ENCODE results near the gene UPF1. TPM values are rescaled to one million over a fixed set of nuclear protein-coding genes. Genes with fewer than 3 reads are reported as not detected.

Gene UPF1
- total RNA-seq, 1 donor from 2014 or later: 76.5 TPM

GRCh38 chr19:18860725-18861124, 29.0 kb downstream of the UPF1 start:
- DNase-seq (ENCODE audit: extremely low spot score, unreplicated experiment): no peak
- H3K4me1 Mint-ChIP-seq (ENCODE audit: unreplicated experiment): no peaks in the 10 kb centered on the region
- no peak for TF ChIP-seq CTCF (conservative IDR thresholded peaks at IDR 0.05)
- H3K36me3 Mint-ChIP-seq: no peaks in the 10 kb centered on the region
- H3K27me3 Mint-ChIP-seq: no peaks in the 10 kb centered on the region
- no peak overlapping the region for H3K27ac Mint-ChIP-seq
- no peak overlapping the region for H3K4me3 Mint-ChIP-seq
- H3K9me3 Mint-ChIP-seq: no peaks in the 10 kb centered on the region

DNA sequence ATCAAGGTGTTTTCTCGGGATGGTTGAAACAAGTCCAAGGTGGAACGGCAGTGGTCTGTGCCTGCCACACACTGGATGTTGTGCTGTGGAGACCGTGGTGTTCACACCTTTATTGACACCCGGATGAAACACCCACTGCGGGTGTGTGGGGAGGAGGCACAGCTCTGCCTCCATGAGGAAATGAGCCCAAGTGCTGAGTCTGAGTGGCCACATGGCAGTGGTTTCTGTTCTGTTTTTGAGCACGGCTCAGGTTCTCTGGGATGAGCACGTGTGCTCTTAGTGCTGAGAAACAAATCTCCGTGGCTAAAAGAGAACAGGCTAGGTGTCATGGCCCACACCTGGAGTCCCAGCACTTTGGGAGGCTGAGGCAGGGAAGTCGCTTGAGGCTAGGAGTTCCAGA, 29.5 kb downstream of the UPF1 start:
- no peak for TF ChIP-seq CTCF (conservative IDR thresholded peaks at IDR 0.05)
- Mint-ChIP-seq H3K27ac (no peak overlapping the region), H3K9me3 (no peaks in the 10 kb centered on the region), H3K36me3 (no peaks in the 10 kb centered on the region), H3K27me3 (no peaks in the 10 kb centered on the region), H3K4me1 (ENCODE audit: unreplicated experiment) (no peaks in the 10 kb centered on the region), H3K4me3 (no peak overlapping the region)
- no peak for DNase-seq (ENCODE audit: extremely low spot score, unreplicated experiment)

DNA sequence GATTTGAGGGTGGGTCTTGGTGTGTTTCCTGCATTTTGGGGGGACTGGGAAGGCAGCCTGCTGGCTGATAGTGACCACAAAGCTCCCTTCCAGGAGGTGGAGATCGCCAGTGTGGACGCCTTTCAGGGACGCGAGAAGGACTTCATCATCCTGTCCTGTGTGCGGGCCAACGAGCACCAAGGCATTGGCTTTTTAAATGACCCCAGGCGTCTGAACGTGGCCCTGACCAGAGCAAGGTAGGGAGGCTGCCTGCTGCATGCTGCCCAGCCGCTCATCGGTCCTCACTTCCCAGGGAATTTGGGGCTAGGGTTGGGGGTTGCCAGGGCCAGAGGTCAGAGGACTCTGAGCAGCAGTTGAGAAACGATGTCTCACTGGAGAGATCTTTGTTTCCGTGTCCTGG, 30.2 kb downstream of the UPF1 start:
- no peak overlapping the region for H3K27ac Mint-ChIP-seq
- H3K9me3 Mint-ChIP-seq: no peaks in the 10 kb centered on the region
- H3K4me1 Mint-ChIP-seq (ENCODE audit: unreplicated experiment): no peaks in the 10 kb centered on the region
- no peaks in the 10 kb centered on the region for H3K36me3 Mint-ChIP-seq
- no peak for TF ChIP-seq CTCF (conservative IDR thresholded peaks at IDR 0.05)
- no peaks in the 10 kb centered on the region for H3K27me3 Mint-ChIP-seq
- no peak overlapping the region for H3K4me3 Mint-ChIP-seq
- DNase-seq (ENCODE audit: extremely low spot score, unreplicated experiment): no peak

DNA sequence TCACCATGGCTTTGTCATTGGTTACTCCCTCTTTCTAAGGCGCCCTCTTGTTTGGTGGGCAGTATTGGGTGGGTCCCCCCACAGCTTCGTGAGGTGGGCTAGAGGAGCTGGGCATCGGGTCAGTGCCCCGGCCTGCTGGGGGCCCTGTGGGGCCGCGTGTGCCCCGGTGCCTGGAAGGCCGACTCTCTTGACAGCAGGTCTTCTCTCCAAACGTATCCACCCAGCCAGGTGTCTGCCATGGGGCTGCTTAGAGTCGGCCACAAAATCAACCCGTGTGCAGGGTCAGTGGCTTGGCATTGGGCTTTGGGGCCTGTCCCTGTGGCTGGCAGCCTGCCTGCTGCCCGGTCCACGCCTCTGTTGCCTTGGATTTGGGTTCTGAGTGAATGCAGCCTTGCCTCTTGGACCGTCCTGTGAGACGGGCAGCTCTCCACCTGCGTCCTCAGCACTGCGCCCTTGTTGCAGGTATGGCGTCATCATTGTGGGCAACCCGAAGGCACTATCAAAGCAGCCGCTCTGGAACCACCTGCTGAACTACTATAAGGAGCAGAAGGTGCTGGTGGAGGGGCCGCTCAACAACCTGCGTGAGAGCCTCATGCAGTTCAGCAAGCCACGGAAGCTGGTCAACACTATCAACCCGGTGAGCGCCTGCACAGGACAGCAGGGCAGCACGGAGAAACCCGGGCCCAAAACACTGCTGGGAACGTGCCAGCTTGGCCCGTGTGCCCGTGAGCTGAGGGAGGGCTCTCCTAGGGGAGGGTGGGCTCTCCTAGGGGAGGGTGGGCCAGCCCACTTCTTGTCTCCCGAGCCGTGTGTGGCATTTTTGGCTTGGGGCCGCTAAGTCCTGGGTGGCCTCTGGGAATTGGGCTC, 31.4 kb downstream of the UPF1 start:
- Mint-ChIP-seq H3K4me3 (no peak overlapping the region), H3K27me3 (no peaks in the 10 kb centered on the region), H3K4me1 (ENCODE audit: unreplicated experiment) (no peaks in the 10 kb centered on the region)

DNA sequence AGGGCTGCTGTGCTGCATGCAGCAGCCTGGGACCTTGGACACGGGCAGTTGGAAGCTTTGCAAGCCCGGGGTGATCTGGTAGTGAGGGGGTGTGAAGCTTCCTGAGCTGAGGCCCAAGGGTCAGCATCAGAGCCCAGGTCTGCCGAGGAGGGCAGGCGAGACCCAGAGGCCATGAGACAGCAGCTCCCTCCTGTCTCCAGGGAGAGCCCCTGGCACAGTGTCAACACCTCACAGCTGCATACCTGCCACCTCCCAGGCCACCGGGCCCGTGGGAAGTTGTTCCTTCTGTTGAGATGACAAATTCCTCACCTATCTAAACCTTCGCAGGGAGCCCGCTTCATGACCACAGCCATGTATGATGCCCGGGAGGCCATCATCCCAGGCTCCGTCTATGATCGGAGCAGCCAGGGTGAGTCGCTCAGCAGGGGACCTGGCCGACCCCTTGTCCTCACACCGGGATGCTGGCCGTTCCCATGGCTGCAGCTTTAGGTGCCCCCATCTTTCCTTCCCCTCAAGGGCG, 32.1 kb downstream of the UPF1 start:
- H3K9me3 Mint-ChIP-seq: no peaks in the 10 kb centered on the region
- no peak for DNase-seq (ENCODE audit: extremely low spot score, unreplicated experiment)
- no peaks in the 10 kb centered on the region for H3K4me1 Mint-ChIP-seq (ENCODE audit: unreplicated experiment)
- TF ChIP-seq CTCF (conservative IDR thresholded peaks at IDR 0.05): no peak
- no peak overlapping the region for H3K27ac Mint-ChIP-seq
- H3K4me3 Mint-ChIP-seq: no peak overlapping the region
- H3K36me3 Mint-ChIP-seq: no peaks in the 10 kb centered on the region
- no peaks in the 10 kb centered on the region for H3K27me3 Mint-ChIP-seq

More for the DNA sequence above, 31.4 kb downstream of the UPF1 start:
- Mint-ChIP-seq H3K27ac (no peak overlapping the region), H3K36me3 (no peaks in the 10 kb centered on the region), H3K9me3 (no peaks in the 10 kb centered on the region)
- no peak for DNase-seq (ENCODE audit: extremely low spot score, unreplicated experiment)
- TF ChIP-seq CTCF (conservative IDR thresholded peaks at IDR 0.05): no peak

Measured in type B pancreatic cell (in vitro differentiated cells).